HS-27A (cell line): ENCODE measurements around the gene KCTD14.
"Not testable (repeated sequence)": the region's sequence is repeated elsewhere in the genome, so short reads cannot be mapped to it uniquely, and the experiment has no call there.

Source experiments
- DNase-seq: peaks from one replicate; pipeline ENCODE4 v3.0.0-alpha.2; 2012; ENCODE audit warnings: low read depth, missing footprints

Gene KCTD14, protein sequence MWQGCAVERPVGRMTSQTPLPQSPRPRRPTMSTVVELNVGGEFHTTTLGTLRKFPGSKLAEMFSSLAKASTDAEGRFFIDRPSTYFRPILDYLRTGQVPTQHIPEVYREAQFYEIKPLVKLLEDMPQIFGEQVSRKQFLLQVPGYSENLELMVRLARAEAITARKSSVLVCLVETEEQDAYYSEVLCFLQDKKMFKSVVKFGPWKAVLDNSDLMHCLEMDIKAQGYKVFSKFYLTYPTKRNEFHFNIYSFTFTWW

GRCh38 chr11:78022397-78023396, at the start of gene KCTD14:
TSS of gene KCTD14 (minus strand) at chr11:78023276. CDS start at chr11:78023249, 27 bp downstream.
- no peak for DNase-seq

DNA sequence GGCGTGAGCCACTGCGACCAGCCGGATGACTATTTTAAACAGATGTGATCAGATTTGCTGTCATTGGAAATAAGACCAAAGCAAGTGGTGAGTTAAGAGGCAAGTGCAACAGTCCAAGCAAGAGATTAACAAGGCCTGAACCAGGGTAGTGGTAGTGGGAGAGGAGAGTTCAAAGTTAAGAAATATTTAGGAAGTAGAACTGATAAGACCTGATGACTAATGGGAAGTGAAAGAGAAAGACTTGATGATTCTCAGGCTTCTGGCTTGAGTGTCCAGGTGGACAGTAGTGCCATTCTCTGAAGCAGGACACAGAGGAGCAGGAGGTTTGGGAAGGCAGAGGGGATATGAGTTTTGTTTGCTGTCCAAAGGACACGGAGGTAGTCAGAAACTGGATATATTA, 49.4 kb upstream of the KCTD14 start:
- no peak for DNase-seq

- DNase-seq: no peak
These were observed 48.6 kb upstream of the KCTD14 start for GRCh38 chr11:78071717-78072116.

DNA sequence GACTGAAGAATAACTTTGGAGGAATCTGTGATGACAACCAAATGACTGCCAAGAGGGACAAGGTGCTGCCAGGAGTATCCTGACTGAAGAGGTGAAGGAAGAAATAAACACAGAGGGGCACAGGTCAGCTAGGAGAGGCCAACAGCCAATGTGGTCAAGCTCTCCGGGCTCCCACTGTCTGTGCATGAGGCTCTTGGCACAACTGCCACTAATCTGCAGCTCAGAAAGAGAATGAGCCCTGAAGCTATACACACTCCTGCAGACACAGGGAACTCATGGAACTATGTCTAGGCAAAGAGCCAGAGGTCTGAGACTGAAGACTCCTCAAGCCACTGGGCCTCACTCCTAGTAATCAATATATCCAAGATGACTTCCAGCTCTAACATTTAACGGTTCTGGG, 47.5 kb upstream of the KCTD14 start:
- DNase-seq: no peak

GRCh38 chr11:78069465-78069864, 46.4 kb upstream of the KCTD14 start:
- DNase-seq: no peak

DNA sequence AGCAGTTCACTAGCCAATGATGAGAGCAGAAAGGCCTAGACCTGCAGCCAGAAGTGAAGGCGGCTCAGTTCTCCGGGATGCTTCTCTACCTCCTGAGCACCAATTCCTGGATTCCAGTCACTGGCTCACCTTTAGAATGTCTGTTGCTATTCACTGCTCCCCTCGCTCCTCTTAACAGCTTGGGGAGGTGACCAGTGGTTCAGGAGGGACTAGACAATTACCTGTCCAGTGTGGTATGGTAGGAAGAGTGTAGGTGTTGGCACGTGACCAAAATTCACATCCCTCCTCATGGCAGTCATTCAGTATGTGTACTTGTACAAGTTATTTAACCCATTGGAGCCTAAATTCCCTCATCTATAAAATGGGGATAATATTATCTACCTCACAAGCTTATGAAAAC, 44.6 kb upstream of the KCTD14 start:
- DNase-seq: no peak

- no peak for DNase-seq
These were observed 43.4 kb upstream of the KCTD14 start for GRCh38 chr11:78066471-78066870.

DNA sequence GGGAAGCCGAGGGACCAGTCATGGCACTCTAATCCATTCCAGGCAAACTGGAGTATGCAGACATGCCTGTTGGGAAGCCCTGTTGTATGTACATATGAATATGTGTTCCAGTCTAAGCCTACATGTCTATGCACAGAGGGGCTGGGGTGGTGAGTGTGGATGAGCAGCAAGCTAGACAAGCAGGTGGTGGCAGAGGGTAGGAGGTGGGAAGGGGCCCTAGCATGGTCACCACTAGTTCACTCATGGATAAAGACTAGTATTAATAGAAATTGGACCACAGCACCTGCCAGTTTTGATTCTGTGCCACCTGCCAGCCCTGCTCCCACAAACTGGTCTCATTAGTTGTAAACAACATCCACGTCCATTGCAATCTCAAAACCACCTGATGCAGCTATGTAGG, 42.1 kb upstream of the KCTD14 start:
- DNase-seq: no peak

- DNase-seq: no peak
These were observed 40.5 kb upstream of the KCTD14 start, which contains the start of gene THRSP for GRCh38 chr11:78063440-78064181. TSS of gene THRSP (plus strand) at chr11:78063861. CDS start at chr11:78063882, 21 bp downstream.

- DNase-seq: no peak
These were observed 39.6 kb upstream of the KCTD14 start for GRCh38 chr11:78062671-78063070.

GRCh38 chr11:78061921-78062311, 38.8 kb upstream of the KCTD14 start:
- DNase-seq: no peak

DNA sequence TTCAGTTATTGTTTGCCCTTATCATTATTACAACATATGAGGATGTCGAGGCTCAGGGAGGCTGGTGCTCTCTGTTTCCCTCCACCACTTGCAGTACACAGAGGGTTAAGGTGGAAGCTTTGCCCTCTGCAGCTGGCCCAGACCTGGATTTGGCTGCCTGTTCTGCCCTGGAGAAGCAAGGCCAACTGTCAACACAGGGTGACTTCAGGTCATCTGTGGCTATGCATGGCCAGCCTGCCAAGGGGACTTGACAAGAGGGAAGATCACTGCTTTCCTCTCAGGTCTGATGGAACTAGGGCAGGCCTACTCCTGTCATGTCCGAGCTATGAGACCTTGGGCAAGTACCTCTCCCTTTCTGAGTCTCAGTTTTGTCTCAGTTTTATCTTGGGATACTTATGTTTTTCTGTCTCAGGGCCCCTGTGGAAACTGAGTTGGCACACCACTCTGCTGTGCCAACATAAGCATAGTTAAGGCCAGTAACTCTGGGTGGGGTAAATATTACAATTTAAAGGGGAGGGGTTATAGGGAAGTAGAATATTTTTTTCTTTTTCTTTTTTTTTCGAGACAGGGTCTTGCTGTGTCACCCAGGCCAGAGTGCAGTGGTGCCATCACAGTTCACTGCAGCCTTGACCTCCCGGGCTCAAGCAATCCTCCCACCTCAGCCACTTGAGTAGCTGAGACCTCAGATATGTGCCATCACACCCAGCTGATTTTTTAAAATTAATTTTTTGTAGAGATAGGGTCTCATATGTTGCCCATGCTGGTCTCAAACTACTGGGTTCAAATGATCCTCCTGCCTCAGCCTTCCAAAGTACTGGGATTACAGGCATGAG, 38.2 kb upstream of the KCTD14 start:
- no peak for DNase-seq

DNA sequence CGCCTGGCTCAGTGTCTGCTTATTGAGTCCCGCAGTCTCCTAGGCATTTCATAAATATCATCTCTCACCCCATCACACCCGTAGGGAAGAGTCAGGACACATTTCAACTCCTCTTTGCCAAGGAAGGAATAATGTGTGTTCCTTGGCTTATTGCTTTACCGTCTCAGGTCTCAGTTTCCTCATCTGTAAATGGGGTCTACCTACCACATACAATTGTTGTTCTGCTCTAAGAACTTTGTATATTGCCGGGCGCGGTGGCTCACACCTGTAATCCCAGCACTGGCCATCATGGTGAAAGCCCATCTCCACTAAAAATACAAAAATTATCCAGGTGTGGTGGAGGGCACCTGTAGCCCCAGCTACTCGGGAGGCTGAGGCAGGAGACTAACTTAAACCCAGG, 37.5 kb upstream of the KCTD14 start:
- DNase-seq: no peak

- DNase-seq: not testable (repeated sequence)
These were observed 36.8 kb upstream of the KCTD14 start for GRCh38 chr11:78059749-78060328.

GRCh38 chr11:78057462-78058055, 34.5 kb upstream of the KCTD14 start:
- DNase-seq: no peak

DNA sequence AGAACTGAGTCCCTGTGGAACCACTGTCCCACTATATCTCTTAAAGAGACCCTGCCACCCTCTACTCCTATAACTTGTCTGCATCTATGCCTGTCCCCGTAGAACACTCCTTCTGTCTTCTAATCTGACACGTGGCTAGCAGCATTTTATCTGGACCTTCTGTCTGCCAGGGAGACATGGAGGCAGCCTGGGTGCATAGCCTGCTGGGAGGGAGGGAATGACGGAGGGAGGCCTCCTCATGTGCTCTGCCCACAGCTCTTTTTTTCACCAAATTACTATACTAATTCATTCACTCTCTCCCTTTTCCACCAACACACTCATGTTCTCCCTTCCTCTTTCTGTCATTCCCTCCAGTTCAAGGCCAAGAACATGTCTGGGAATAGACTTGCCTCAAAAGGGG, 33.0 kb upstream of the KCTD14 start:
- DNase-seq: no peak

DNA sequence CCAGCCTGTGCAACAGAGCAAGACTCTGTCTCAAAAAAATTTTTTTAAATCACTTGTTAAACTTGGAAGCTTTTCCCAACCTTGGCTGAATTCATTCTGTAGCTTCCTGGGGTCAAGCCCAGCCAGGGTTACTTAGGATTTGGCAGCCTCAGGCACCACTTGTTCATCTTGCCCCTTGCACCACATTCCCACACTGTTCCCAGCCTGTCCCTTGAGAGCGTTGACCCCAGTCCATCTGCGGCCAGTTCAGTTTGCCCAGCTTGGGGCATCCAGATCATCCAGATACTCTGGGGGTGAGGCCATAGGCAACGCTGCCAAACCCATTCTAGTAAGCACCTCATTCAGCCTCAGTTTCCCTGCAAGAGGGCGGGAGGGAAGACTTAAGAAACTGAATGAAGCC, 31.9 kb upstream of the KCTD14 start:
- no peak for DNase-seq

DNA sequence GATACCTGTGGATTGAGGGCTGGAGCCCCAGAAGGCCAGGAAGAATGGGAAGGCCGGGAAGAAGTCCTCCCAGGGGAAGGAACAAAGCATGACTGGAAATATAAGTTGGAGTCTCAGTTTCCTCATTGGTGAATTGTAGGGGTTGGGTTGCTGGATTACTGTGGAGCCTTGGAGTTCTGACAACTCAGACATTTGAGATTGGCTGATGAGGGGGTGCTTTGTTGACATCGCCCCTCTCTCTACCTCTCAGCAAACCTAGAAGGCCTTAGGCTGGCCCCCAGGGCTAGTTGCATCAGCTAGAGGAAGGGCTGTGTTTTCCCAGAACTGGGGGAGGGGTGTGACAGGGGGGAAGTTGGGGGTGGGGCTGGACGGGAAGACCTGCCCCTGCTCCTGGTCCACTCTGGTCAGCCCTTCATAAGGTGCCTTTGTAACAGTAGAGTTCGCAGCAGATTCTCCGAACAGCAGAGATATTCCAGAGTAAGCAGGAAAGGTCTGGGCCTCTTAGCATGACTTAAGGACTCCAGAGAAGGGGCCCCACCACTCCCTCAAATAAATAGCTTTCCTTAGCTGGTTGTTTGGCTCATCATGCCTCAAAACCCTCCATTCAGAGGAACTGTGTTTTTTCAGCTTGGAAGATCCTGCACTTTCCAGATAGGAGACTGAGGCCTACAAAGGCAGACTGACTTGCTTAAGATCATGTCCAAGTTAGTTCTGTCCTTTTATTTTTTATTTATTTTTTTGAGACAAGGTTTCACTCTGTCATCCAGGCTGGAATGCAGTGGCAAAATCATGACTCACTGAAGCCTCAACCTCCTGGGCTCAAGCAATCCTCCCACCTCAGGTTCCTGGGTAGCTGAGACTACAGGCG, 28.1 kb upstream of the KCTD14 start:
- DNase-seq: peak; percentile 69

DNA sequence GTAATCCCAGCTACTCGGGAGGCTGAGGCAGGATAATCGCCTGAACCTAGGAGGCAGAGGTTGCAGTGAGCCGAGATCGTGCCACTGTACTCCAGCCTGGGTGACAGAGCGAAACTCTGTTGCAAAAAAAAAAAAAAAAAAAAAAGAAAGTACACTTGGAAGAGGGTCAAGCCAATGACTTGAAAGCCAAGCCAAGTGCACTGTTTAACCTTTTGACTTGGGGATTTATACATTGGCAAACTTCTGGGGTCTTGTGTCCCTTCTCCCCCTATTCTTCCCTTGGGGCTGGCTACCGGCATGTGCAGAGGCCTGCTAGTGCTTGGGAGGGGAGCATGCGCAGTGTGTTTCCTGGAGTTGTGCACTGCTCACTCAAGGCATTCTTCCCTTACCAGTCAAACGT, 26.3 kb upstream of the KCTD14 start:
- DNase-seq: no peak

- DNase-seq: no peak
These were observed 25.5 kb upstream of the KCTD14 start for GRCh38 chr11:78048561-78048960.
